SHP77 (cell line): ENCODE data around the gene SORT1.
"Not testable (repeated sequence)": the region's sequence is repeated elsewhere in the genome, so short reads cannot be mapped to it uniquely, and the experiment has no call there.

Source experiments
- DNase-seq, 2 experiments: peaks; one replicate each; lab custom pipeline; 2025; lab: John Stamatoyannopoulos, UW

SORT1 gene

DNA sequence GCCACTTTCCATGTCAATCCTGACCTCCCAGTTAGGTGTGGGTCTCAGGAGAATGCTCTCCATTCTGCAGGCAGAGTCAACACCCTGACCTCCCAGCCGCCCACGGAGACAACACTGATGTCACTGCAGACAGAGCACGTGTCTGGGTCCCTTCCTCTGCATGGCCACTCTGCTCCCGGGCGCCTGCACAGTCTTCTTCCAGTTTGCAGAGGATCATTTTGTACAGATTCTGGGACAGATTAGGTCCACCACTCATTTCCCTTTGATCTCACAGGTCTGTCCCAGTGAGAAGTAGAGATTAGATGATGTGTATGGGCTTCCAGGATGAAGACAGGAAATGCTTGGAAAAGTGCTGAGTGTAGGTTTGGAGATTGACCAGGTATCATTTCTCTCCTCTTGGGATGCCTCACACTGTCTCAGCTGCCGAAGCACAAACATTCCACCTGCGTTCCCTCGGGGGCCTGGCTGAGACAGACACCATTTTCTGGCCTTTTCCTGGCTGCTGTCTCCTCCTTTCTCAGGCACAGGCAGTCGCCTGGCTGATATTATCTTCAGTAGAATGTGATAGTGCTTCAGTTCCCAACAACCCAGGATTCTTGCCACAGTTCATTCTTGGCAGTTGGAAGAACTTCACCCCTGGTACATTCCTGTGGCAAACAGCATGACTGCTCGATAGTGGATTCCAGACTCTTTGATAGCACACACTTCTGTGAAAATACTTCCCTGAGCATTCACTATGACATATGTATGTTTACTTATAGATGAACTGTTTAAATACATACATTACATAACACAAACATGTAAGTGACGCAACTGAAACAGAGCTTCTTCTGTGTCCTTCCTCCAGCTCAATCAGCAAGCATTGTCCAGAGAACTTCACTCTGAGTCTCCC, 98.8 kb downstream of the SORT1 start:
- DNase-seq, result peak; percentile 15 to 66

DNA sequence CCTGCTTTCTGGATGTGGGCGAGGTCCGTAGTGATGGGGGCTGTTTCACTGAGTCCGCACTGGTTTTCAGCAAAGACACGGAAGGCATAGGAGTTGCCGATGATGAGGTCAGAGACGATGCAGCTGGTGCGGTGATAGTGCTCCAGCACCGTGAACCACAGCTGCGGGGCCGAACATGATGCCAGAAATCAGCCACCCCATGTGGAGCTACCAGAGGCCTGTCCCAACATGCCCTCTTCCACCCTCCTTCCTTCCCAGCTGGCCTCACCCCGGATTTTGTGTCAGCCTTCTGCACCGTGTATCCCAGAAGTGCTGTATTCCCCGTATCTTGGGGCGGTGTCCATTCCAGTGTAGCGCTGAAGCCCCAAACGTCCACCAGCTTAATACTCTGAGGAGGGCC, 100.9 kb downstream of the SORT1 start:
- peak in 1 of 2 experiments; percentile 3 for DNase-seq

DNA sequence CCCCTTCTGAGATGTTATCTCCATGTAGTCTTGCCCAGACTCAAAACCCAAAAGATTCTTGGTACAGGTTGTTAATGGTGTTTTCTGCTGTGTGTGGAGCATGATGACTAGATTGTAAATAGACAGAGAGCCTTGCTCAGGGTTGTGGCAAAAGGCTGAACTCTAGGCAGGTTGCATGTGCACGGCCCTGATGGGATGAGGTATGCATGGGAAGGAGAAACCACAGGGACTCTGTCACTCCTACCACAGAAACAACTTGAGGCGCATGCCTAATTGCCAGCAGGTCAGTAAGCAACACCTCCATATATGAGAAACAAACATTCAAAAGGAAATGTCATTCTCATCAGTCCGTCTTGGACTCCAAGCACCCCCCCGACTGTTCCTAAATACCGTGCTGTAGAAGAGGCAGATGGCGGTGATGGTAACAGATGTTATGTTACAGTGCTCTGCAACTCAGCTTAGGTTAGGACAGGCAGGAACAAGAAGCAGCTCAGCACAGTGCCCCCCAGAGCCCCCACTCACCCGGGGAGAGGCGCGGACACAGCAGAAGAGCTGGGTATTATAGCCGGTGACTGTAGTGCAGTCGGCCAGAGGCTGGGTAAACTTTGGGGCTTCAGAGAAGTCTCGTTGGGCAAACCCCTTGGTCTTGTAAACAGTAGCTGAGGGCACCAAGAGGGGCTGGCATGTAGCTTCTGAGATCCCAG, 101.9 kb downstream of the SORT1 start:
- DNase-seq, result no peak

DNA sequence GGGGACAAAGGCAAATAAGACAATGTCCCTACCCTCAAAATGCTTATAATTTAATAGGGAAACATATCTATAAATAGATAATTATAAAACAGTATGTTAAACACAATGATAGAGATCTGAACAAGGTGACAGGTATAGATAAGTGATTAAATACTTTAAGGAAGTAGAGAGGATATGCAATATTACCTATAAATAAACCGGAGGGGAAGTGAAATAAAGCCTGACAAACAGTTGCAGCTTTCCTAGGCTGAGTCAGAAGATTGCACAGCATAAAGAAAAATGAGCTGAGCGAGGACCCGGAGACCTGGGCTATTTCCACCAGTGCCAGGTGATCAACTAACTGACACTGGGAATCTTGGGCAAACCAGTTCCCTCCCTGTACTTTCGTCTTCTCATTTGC, 103.2 kb downstream of the SORT1 start:
- no peak for DNase-seq

DNA sequence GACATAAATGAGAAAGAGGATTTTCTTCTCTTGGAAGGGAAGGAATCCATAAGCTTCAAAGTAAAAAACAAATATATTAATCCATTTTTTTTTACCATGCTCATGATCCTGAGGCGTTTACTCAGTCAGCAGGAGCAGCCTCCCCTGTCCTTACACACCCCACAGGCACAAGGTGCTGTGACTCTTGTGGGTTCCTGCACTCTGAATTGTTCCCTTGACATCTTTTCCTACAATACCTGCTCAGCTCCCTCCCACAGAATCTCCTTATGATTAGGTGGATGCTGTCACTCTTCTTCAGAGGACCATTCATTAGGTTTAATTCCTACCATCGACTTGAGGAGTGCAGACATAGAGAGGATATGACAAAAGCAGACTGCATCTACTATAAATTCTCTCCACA, 104.7 kb downstream of the SORT1 start:
- no peak for DNase-seq

GRCh38 chr1:109292364-109292763, 105.4 kb downstream of the SORT1 start:
- no peak for DNase-seq

GRCh38 chr1:109290998-109291397, 106.7 kb downstream of the SORT1 start:
- DNase-seq, result no peak

GRCh38 chr1:109290137-109290536, 107.6 kb downstream of the SORT1 start:
- no peak for DNase-seq

- DNase-seq, result not testable (repeated sequence)
Observed at GRCh38 chr1:109286762-109287161, 111.0 kb downstream of the SORT1 start.

GRCh38 chr1:109283748-109284600, 113.7 kb downstream of the SORT1 start:
- DNase-seq, result no peak

DNA sequence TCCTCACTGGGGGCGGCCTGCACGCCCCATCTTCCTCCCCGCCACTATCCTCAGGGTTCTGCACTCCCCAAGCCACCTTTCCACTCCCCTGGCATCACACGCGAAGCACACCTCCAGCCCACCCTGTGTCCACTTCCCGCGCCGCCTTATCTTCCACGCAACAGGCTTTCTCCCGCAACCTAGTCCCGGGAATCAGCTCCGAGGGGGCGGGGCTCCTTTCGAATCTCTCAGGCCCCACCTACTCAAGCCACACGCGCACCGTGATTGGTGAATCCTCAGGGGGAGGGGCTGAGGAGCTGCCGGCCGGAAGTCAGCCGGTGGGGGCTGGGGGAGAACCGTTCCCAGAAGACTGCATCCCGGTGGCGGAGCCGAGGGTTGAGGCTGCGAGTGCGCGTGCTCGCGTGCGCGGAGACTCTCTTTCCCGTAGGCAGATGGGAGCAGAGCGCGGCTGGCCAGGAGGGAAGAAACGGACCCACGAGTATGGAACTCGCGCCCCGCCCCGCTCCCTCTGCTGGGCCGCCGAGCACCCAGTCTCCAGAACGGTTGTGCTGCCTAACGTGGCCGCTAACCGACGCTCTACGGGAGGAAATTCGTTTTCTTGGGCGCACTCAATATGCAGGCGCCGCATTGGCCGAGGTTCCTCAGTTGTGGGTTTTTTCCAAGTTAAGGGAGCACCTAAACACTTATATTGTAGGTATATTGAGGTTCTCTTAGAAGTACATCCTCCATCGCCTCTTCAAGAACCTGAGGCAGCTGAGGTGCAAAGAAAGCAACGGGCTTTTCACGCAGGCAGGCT, 114.6 kb downstream of the SORT1 start, which contains the start of gene PSRC1:
Gene PSRC1, minus strand, starts transcription at position 194 of the 796 bp plus-strand sequence.
- DNase-seq, result peak; percentile 96 to 97

GRCh38 chr1:109282497-109282951, 115.2 kb downstream of the SORT1 start:
- no peak for DNase-seq

GRCh38 chr1:109281680-109282496, 115.8 kb downstream of the SORT1 start:
- no peak for DNase-seq

GRCh38 chr1:109280862-109281261, 116.9 kb downstream of the SORT1 start:
- DNase-seq, result no peak

GRCh38 chr1:109279615-109280278, 118.0 kb downstream of the SORT1 start:
- DNase-seq, result no peak

DNA sequence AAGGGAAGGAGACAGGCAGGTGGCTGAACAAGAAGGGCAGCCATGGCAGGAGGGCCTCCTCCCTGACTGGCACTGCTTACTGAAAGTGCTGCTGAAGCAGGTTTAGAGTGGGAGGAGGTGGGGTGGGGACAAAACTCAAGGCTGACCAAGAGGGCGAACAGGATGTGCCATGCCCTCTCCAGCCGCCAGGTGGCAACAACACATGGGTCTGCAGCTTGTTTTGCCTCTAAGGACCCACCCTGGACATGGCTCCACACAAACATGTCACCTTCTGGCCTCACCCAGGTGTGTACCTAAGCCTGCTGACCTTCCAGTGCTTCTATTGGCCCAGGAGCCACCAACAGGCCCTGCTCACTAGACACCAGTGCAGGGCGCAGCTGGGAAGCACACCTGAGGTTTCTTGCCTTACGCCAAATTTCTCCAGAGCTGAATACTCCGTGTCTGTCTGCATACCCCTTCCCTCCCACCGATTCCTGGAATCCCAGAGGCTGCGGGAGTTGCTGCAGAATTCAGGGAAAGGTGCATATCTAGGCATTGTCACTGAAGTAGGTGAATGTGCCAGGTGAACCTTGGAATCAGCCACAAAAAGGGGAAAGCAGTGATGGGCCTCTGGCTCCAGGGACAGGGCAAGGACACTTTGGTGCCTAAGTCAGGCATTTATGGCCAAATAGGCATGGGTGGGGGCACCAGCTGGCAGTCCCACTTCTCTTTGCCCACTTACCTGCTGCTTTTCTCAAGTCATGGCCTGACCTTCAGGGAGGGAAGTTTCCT, 120.1 kb downstream of the SORT1 start:
- peak; percentile 73 to 78 for DNase-seq

DNA sequence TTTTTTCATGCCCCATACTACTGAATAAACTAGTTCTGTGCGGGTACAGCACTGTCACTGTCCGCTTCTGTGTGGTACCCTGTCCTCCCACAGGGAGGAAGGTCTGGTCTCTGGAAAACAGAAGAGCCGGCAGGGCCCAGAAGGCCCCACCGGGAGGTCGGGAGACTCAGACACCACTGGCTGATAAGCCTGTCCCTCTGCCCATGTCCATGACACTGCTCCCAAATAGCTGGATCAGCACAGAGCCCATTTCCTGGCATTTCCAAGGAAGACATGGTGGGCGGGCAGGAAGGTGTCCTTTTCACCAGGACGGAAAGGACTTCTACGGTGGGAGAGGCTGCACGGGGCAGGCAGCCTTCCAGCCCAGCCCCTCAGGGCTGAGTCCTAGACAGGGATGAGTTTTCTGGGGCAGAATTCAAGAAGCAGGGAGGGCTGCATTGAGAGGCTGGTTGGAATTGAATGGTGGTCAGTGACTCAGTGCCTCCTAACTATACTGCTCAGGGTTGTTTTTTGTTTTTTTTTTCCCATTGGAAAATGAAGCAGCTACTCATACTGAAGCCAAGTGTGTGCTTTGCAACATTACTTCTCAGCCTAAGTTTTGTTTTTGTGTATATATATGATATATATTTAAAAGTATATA, 121.9 kb downstream of the SORT1 start:
- DNase-seq, result no peak
